HG02759 (cell line): Measurements from ENCODE around the gene PEA15.

Experiments
- ATAC-seq: cut with Tn5 transposase; IDR thresholded peaks from one replicate; pipeline ENCODE4 v1.9.1; 2021; ENCODE audit warnings: mild to moderate bottlenecking, moderate library complexity; ENCODE audit not compliant: unreplicated experiment

The PEA15 gene, protein sequence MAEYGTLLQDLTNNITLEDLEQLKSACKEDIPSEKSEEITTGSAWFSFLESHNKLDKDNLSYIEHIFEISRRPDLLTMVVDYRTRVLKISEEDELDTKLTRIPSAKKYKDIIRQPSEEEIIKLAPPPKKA

GRCh38 chr1:160205242-160206035, at the start of gene PEA15:
Gene PEA15 (plus strand): TSS chr1:160205384. CDS start chr1:160211545, 6,161 bp downstream.
- ATAC-seq: peak; percentile 58

- no peak for ATAC-seq
Observed at GRCh38 chr1:160156361-160156760, 48.8 kb upstream of the PEA15 start.

GRCh38 chr1:160157174-160157573, 48.0 kb upstream of the PEA15 start:
- ATAC-seq: no peak

- no peak for ATAC-seq
Observed at GRCh38 chr1:160158031-160158430, 47.2 kb upstream of the PEA15 start.

DNA sequence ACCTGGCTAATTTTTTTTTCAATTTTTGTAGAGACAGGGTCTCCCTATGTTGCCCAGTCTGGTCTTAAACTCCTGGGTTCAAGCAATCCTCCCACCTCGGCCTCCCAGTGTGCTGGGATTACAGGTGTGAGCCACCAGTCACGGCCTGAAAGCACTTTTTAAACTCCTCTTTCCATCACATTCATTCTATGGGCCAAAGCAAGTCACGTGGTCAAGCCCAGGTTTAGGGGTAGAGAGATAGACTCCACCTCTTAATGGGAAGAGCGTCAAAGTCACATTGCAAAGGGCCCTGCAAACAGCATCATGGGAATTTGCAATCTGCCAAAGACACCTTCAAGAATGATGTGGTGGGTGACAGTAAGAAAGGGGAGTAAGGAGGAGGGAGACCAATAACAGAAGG, 46.6 kb upstream of the PEA15 start:
- no peak for ATAC-seq

DNA sequence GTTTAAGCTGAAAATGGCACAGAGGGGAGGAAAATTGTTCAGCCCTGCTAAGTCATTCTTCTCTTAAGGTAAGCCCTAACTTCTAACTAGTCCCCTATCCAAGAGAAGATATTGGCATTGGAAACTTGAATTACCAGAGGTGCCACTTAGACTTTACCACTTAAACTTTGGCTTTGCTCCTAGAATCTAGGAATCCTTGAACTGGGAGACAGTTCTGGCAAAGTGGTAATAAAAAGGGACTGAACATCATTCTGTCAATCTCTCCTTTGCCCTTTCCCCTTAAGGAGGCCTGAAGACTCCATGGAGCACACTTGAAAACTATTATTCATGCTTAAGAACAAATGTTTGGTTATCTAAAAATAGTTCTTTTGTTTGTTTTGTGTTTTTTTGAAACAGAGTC, 45.3 kb upstream of the PEA15 start:
- ATAC-seq: no peak

GRCh38 chr1:160161965-160162705, 43.0 kb upstream of the PEA15 start:
- ATAC-seq: no peak

DNA sequence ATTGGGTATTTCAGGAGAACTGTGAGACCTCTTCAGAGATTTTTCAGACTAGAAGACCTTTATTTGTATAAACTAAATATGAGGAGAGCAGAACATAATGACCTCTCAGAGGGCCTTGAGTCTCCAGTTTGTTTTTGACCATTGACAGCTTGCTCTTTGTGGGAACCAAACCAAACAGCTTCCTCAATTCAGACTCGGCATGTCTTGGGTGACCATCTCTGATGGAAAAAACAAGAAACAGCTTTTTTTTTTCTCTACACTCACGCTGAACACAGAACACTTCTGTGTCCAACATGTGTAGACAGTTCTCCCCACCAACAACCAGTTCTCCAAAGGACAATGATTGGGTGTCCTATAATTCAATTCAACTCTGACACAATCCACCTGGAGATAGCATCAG, 42.3 kb upstream of the PEA15 start:
- ATAC-seq: no peak

- no peak for ATAC-seq
Observed at GRCh38 chr1:160163615-160164014, 41.6 kb upstream of the PEA15 start.

DNA sequence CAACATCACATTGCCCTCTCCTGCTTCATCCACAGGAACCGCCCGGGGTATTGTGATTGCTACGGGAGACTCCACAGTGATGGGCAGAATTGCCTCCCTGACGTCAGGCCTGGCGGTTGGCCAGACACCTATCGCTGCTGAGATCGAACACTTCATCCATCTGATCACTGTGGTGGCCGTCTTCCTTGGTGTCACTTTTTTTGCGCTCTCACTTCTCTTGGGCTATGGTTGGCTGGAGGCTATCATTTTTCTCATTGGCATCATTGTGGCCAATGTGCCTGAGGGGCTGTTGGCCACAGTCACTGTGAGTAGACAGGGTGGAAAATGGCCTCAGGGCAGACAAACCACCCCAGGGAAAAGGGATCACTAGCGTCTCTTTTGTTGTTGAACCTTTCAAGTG, 41.1 kb upstream of the PEA15 start:
- ATAC-seq: no peak

GRCh38 chr1:160166166-160166868, 38.9 kb upstream of the PEA15 start:
- ATAC-seq: no peak

DNA sequence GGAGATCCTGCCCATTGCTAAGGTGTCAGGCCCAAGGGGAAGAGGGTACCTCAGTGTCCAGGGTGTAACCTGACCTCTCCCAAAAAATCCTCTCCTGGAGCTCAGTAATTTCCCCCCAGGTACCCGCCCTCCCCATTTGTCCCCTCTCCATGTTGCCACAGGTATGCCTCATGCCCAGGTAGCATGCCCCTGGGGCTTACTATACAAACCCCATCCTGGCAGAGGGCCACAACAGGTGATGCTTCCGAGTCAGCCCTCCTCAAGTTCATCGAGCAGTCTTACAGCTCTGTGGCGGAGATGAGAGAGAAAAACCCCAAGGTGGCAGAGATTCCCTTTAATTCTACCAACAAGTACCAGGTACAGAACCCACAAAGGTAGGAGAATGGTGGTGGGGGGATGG, 38.1 kb upstream of the PEA15 start:
- ATAC-seq: no peak

DNA sequence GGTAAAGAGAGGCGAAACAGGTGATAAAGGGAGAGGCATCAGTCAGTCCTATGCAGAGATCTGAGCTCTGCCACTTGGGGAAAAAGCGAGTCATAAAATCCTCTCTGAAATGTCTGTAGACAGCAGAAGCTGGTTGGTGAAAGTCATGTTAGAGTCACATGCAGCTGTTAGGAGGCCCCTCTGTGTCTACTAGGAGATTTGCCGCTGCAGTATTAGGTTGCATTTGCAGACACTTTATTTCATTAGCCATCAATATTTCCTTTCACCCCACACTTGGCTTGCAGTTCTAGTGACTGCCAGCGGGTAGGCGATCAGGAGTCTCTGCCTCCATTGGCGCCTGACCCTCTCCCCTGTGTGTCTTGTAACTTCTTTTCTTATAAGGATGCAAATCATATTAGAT, 37.6 kb upstream of the PEA15 start:
- no peak for ATAC-seq

- ATAC-seq: no peak
Observed at GRCh38 chr1:160168016-160168415, 37.2 kb upstream of the PEA15 start.

DNA sequence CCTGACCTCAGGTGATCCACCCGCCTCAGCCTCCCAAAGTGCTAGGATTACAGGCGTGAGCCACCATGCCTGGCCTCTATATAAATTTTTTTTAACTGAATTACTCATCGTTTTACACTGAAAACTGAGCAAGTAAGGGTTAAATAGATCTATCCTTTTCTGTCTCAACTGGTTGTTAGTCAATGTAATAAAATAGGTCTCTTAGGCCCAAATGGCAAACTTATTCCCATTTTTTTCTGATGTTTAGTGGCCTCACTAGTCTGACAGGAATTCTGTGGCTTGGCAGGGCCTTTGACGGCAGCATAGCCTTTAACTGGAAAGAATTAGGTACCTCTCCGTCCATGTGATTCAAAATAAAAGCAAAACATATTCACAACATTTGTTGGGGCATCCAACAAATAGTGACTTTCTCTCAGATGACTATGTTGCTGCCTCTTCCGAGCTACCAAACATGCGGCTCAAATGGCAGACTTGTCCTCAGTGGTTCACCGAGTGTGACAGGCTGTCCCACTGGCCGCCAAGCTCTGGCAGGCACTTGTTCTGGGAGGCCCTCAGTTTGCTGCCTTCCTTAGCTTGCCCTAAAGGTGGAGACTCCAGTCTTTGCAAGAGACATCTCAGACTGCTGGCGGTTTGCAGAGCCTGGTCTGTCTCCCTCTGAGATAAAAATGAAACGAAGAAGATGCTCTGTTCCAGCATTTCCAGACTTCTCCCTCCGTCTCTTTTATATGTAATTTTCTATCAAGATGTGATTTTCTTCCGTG, 36.4 kb upstream of the PEA15 start:
- ATAC-seq: no peak

- ATAC-seq: peak; percentile 74
Observed at GRCh38 chr1:160169553-160170399, 35.4 kb upstream of the PEA15 start.

DNA sequence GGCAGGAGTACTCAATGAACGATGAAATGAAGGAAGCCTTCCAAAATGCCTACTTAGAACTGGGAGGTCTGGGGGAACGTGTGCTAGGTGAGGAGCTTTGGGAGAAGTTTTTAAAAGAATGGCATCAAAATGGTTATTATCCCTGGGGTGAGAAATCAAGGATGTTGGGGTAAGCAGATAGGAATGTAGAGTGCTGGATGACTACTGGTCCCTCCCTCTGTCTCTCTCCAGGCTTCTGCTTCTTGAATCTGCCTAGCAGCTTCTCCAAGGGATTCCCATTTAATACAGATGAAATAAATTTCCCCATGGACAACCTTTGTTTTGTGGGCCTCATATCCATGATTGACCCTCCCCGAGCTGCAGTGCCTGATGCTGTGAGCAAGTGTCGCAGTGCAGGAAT, 33.8 kb upstream of the PEA15 start:
- ATAC-seq: no peak

DNA sequence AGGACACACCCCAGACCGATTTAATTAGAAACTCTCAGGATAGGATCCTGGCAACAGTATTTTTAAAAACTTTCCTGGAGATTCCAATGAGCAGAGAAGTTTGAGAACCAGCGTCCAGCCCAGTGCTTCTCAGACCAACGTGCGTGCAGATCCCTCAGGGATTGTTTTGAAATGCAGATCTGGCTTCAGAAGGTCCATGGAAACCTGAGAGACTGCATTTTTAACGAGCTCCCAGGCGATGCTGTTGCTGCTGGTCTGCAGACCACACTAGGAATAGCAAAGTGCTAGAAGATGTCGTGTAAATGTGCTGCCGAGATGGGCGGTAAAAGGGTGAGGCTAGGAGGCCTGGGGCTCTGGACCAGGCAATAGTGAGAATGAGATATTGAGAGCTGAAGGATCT, 33.2 kb upstream of the PEA15 start:
- ATAC-seq: no peak

DNA sequence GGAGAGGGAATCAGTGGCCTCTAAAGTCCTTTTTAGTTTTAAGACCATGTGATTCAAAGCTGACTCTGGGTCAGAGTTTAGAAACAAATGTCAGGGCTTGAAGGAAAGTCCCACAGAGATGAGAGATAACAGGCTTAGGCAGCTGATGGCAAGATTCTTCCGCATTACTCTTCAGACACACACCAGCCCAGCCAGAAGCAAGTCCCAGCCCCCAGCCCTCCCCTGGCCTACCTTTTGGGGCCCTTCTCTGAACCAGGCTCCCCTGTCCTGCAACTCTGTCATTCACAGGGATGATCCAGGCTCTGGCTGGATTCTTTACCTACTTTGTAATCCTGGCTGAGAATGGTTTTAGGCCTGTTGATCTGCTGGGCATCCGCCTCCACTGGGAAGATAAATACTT, 28.0 kb upstream of the PEA15 start:
- no peak for ATAC-seq

- no peak for ATAC-seq
Observed at GRCh38 chr1:160177667-160178066, 27.5 kb upstream of the PEA15 start.
